Measurements from ENCODE around the gene ANKRD28.

Gene ANKRD28

DNA sequence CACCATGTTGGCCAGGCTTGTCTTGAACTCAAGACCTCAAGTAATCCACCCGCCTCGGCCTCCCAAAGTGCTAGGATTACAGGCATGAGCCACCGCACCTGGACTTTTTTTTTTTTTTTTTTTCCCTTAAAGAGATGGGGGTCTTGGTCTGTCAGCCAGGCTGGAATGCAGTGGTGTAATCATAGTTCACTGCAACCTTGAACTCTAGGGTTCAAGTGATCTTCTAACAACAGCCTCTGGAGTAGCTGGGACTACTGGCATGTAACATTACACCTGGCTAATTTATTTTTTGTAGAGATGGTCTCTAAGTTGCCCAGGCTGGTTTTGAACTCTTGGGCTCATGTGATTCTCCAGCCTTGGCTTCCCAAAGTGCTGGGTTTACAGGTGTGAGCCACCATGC lies 81.6 kb downstream of the ANKRD28 start:
- no peak for DNase-seq

DNA sequence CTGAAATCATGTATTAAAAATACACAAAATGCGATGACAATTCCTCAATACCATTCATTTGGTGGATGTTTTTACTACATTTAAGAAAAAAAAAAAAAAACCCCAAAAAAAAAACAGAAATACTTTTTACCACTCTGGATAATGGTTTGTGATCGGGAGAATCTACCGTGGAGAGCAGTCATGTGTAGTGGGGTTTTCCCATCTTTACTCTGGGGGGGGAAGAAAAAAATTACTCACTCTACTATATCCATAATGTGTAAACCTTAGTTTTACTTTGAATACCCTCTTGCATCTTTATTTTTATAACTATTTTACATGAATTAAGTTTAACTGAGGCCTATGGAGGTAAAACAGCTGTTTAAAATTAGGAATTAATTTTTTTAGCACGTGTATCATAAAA lies 83.3 kb downstream of the ANKRD28 start:
- no peak for DNase-seq

DNA sequence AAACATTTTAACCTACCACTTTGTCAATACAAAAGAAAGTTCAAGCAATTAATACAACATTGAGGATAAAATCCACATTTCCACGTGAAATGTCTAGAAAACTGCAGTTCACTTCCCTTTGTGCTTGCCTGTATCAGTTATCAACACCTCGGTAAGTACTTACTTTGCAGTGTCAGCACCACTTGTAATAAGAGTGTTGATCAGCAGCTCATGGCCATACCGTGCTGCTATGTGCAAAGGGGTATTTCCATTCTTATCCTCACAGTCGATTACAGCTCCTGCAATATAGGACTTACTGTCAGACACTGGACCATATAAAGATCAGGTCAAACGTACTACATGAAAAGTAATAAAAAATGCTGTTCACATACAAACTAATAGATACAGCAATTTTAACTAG lies 84.4 kb downstream of the ANKRD28 start:
- DNase-seq, result no peak

DNA sequence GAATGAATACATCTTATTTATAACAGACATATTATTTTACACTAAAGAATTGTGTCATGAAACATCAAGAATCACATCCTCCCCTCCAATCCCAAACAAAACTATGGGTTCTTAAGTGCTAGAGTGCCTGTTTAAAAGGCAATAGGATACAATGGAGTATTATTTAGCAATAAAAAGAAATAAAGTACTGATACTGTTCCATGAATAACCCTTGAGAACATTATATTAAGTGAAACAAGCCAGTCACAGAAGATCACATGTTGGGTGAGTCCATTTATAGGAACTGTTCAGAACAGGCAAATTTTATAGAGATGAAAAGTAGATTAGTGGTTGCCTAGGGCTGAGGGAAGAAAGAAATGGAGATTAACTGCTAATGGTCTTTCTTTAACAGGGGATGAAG lies 86.5 kb downstream of the ANKRD28 start:
- no peak for DNase-seq

DNA sequence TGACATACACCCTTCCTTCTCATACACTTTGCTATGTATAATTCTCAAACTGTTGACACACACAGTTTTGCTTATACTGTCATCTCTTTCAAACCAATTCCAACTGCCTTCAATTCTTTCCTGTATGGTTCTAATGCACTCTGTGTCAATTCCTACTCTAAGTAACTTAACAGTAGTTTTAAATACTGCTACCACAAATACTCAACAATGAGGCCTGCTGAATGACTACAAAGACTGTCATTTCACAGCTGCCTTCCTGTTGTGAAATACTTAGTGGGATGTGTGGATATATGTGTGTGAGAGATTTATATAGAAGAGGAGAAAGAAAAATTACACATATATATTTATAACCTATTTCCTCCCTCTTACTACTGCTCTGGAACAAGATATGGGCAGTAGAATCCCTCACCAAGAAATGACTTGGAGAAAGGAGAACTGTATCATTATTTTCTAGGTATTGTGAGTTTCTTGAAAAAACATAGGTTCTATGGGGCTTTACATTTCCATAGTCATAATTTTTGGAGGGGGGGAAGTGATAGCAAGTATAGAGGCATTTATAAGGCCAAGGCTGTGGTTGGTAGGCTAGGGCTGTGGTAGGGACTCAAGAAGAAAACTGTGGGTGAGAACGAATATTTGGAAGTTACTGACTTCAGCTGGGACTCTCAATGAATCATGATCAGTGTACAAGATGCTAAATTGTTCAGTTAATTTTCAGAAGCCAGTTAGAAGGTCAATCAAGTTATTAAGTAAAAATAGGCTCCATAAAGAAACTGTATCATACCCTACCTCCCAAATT lies 88.7 kb downstream of the ANKRD28 start:
- no peak for DNase-seq

DNA sequence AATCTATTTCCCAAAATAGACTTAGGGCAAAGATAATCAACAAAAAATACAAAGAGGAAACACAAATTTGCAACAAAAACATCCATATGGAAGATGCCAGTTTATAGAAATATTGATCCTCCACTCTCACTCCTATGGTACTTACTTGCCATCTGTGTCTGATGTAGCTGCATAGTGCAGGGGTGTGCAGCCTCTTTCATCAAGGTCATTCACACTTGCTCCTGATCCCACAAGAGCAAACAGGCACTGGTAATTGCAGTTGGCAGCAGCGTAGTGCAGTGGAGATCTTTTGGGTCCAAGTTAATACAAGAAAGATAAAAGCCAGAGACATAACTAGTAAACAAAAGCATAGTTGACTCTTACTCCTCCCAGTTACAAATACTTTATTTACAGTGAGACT lies 90.0 kb downstream of the ANKRD28 start:
- DNase-seq, result no peak

DNA sequence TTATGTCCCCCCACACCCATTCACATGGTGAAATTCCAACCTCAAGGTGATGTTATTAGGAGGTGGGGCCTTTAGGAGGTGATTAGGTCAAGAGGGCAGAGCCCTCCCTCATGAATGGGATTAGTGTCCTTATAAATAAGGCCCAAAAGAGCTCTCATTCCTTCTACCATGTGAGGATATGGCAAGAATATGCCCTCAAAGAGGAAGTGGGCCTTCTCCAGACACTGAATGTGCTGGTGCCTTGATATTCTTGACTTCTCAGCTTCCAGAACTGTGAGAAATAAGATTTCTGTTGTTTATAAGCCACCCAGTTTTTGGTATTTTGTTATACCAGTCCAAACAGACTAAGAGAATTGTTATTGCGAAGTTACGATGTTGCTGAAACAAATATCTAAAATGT lies 94.4 kb downstream of the ANKRD28 start:
- no peak for DNase-seq

DNA sequence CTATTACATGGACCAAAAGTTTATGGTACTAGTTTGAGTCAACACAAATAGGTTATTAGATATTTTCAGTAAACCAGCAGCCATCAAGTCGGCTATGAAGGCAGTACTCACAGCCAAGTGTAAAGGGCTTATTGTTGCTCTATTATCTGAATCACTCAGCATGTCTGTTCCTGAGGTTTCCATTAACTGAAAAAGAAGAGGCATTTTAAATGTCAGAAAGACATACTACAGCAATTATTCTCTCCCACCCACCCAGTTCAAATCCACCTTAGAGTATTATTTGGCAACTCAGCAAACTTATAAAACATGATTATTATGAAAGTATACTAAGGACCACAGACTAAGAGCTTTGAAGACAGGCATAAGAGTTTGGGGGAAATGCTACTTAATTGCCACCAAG lies 103.2 kb downstream of the ANKRD28 start:
- DNase-seq, result no peak

DNA sequence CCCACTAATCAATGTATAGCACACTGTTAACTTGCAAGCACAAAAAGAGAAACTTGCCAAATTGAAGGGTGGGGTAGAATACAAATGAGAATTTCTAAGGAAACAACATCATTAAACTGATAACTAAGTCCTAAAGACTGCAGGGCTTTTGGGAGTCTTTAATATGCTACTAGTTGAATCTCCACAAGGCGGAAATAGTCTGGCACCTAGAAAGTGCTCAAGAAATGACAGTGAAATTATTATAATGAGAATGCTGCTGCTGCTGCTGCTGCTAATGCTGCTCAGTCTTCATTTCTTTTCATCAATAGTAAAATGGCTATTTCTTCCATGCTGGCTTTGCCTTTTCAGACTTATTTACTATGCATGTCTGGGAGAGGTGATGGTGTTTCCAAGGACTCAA lies 104.4 kb downstream of the ANKRD28 start:
- no peak for DNase-seq

DNA sequence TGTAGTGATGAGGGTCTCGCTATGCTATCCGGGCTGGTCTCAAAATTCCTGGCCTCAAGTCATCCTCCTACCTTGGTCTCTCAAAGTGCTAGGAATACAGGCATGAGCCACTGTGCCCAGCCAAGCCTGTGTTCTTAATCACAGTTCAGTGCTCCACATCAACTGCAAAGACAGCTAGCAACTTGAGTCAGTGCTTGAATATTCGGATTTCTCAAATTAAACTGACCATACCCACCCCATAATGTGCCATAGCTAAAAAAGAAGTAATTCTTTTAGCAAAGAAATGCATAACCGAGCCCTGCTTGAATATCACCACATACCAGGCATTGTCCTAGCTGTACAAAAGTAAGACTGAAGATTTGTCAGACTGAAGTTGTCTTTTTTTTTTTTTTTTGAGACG lies 107.0 kb downstream of the ANKRD28 start:
- DNase-seq, result no peak

DNA sequence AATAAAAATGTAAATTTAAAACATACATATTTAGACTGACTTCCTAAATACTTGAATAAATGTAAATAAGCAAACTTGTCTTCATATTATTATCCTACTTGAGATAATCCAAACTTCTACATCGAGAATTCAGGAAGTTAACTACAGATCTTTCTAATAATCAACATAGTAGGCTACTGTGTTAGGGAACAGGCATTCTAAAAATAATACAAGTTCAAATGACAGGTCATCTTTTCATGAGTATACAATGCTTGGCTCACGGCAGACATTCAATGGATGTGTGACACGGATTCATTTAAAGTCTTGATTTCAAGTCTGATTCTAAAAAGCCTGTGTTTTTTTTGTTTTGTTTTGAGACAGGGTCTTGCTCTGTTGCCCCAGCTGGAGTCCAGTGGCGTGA lies 107.5 kb downstream of the ANKRD28 start:
- no peak for DNase-seq

DNA sequence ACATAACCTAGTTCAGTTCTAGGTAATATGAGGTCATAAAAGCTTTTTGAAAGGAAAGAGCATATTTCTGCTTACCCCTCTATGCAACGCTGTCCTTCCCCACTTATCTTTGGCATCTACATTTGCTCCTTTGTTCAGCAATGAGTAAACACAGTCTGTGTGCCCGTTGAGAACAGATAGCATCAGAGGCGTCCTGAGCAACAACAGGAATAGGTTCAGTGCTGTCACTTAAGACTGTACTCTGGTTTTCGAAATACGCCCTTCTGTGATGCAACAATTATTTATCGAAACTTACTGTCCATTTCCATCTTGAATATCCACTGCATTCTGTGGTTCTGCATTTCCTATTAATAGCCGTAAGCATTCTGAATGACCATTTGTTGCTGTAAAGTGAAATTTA lies 111.9 kb downstream of the ANKRD28 start:
- DNase-seq, result no peak

DNA sequence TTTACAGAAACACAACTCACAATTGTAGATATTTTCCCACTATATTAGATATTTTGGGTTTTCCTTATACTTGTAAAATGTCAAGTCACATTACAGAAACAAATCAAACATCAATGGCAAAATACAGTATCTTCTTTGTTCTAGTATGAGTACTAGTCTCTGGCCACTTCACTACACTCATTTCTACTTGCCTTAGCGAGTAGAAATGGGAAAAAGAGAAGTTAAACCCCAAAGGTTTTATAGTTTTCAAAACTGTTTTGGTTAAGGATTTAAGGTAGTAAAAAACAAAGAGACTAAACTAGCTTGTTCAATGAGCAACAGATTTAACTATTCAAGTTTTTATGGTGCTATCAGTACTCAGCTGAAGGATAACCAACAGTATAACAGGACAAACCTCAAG lies 114.5 kb downstream of the ANKRD28 start:
- no peak for DNase-seq

DNA sequence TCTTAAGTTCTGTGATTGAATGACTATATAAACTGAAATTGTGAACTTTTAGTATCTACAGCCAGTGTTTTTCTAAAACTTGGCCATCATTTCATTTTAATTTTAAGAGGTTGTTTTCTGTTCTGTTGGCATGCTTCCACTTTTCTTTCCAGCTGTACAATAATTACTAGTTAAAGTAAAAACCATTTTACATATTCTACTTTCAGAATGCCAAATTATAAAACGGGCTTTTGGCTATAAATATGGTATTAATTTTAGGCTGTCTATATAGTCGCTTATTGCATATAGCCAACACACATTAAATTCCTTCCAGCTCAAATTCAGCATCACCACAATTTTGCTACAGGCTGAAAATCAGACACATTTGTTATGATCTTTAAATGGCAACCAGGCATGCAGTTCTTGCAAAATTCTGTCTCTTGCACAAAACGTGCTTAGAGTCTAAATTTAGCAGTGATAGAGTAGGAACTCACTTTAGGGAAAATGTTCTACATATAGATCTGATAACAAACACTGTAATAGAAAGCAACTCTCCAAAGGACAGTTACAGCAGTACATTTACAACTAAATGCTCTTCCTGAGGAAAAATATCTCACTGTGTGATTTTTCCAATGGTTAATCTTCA lies 115.1 kb downstream of the ANKRD28 start:
- no peak for DNase-seq

DNA sequence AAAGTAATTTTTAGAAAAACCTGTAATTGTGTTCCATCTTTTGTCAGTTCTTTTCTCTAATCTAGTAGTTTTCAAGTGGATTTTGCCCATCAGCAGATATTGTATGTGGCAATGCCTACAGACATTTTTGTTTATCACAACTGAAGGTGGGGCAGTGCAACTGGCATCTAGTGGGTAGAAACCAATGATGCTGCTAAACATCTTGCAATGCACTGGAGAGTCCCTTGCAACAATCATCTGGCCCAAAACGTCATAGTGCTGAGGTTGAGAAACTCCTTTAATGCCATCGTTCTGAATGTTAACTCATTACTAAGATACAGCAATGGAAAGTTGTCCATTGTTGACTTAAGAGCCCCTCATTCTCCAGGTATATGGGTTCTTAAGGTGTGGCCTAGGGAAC lies 116.1 kb downstream of the ANKRD28 start:
- no peak for DNase-seq

DNA sequence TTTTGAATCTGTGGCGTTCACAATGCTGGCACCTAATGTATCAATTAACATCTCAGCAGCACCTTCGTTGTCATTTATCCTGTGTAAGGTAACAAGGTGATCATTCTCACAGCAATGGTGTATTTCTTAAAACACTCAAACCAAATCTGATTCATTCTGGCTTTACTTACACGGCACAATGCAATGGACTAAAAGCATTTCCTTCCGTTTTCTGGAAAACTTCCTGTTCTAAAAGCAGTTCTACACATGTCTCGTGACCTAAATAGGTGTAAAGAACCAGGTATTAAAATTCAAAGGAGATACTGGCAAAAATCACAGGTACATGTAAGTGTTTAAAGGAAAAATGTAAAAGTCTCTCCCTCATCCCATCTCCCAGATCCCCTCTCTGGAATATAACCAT lies 118.5 kb downstream of the ANKRD28 start:
- no peak for DNase-seq

DNA sequence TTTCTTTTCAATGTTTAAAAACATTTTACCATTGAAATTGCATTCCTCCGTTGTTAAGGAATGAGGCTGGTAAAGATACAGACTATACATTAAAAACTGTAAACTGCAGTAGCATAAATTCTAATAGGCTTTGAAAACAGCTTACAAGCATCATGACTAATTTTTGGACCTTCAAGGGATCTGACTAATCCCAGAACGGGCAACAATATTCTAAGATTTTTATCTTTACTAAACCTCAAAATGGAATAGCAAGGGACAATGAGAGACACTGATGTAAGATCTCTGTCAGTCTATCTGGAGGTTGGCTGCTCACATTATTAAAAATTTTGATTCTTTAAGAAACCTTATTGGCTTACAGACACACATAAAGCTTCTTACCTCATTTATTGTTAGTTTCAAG lies 121.5 kb downstream of the ANKRD28 start:
- no peak for DNase-seq

DNA sequence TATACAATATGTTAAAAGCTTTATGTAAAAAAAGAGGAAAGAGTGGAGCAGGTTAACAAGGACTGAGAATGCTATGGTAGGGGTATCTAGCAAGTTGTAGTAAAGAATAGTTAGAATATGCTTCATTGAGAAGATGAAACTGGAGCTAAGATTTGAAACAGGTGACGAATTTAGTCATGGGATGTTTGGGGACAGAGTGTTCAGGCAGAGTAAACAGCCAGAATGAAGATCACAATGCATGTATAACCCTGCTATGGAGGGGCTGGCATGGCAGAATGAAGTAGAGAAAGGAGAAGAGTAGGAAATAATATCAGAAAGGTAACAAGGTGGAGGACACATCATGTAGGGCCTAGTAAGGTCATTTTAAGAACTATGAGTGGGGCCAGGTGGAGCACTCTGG lies 124.2 kb downstream of the ANKRD28 start:
- no peak for DNase-seq

DNA sequence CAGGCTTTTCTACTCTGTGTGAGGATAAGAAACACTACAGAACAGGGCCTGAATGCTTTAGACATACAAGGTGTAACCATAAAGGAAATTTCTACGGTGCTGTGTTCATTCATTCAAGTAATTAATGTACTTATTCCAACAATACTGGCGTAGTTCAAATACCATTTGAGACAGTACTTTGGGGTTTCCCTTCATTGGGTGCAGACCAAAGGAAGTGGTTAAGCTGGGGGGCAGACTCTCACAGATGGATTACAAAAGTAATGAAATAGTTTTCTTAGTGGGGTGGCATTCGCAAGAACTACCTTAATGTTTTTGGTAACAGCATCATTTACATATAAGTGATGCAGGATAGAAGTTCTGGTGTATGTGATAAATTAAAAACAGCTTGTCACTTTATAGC lies 130.3 kb downstream of the ANKRD28 start:
- DNase-seq, result no peak

DNA sequence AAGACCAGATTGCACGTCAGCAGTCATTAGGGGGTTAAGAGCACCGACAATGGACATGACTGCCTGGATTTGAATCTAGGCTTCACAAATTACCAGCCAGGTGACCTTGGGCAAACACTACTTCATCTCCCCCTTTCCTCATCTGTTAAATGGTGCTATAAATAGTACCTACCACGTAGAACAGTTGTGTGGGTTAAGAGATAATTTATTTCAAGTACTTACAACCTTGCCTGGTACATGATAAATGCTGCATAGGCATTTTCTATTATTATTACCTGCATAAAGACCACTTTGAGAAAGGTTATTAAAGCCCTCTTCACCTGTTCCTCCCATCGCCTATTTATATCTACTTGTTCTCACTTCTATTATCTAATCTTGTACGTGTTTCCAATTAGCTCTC lies 131.5 kb downstream of the ANKRD28 start:
- DNase-seq, result no peak

DNA sequence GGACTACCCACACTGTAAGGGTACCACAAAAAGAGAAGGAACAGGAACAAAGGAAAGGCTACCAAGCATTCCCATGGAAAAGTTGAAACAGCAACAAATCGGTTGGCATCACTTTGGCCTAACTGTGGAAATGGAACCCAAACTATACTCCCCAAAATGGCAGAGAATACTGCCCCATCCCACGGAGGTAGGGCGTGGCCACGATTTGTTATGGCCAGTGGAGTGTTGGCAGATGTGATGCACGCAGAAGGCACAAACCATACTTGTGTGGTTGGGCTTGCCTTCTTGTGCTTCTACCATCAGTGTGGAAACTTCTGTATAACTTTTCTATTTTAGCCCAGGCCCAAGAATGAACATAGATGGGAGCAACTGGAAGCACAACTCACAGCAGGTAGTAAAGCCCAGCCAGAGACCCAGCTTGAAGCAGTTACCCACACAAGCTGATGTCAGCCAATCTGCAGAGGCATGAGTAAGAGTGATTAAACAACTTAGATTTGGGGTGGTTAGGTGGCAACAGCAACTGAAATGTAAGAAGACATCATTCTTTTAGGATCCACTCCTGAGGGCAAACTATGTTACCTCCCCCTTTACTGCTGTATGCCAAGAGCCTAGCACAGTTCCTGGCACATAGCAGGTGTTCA lies 132.1 kb downstream of the ANKRD28 start:
- DNase-seq, result no peak

DNA sequence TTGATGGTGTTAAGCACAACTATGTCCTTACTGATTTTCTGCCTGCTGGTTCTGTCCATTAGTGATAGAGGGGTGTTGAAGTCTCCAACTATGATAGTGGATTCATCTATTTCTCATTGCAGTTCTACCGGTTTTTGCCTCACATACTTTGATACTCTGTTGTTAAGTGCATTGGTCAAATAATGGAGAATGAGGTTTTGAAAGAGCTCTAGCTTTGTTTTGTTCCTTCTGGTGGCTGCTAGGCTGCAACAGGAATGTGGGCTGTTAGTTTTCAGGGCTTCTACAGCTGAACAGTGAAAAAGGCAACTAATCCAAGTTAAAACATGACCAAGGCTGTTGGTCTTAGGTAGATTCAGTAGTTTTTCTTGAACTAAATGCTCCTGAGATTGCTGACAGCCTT lies 133.6 kb downstream of the ANKRD28 start:
- no peak for DNase-seq

DNA sequence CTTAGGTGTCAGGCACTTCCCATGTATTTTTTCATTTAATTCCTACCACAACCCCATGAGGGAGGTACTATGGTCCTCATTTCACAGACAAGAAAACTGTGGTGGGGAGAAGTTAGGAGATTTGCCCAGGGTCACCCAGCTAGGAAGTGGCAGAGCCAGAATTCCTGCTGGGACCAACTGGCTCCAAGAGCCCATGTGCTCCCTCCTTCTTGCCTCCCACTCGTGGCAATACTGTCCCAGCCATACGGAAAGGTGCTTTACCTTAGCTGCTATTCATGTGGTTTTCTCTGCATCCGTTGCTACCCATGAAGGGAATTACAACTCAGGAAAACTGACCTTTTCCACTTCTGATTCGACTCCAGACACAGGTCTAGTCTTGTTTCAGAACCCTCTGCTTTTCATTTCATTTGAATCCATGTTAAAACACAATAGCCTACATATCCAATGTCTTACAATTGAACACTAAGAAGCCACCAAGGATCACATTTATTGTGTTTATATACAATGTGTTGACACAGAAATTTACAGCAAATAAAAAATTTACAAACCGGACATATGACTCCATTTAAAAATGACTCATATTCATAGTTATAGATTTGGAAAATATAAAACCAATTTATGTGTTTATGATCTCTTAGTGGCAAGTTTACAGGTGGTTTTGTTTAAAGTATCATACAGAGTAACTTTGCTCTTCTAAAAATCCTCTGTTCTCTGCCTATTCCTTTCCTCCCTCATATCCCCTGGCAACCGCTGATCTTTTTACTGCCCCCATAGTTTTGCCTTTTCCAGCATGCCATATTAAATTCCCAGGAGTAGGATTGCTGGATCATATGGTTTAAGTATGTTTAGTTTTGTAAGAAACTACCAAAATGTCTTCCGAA lies 137.5 kb downstream of the ANKRD28 start:
- no peak for DNase-seq

All from stimulated activated CD4-positive, alpha-beta T cell treated with anti-CD3 and anti-CD28 coated beads, Interleukin-2, amount 100 ng/mL, for 48 hours (primary cell).